Activated T-helper 1 cell treated with Interleukin-2 at 50 U/mL for 16 hours (primary cell): Measurements from ENCODE around the gene NECTIN1.
A peak's percentile ranks its signal among the peaks of the same experiment; 100 is the strongest.

ENCODE experiments used
- DNase-seq: peaks from one replicate; pipeline ENCODE4 v3.0.0-alpha.2; 2020; ENCODE audit warnings: low read depth

Gene NECTIN1

GRCh38 chr11:119755356-119756071 lies 26.5 kb upstream of the NECTIN1 start:
- no peak for DNase-seq

GRCh38 chr11:119754656-119755355 lies 25.8 kb upstream of the NECTIN1 start:
- DNase-seq, result no peak

GRCh38 chr11:119754199-119754598 lies 25.2 kb upstream of the NECTIN1 start:
- no peak for DNase-seq

GRCh38 chr11:119752946-119753345 lies 23.9 kb upstream of the NECTIN1 start:
- no peak for DNase-seq

GRCh38 chr11:119752345-119752871 lies 23.4 kb upstream of the NECTIN1 start:
- no peak for DNase-seq

GRCh38 chr11:119750056-119750455 lies 21.1 kb upstream of the NECTIN1 start:
- DNase-seq, result no peak

GRCh38 chr11:119749006-119749565 lies 20.1 kb upstream of the NECTIN1 start:
- DNase-seq, result no peak

- DNase-seq, result no peak
Measured at GRCh38 chr11:119747868-119748660, 19.1 kb upstream of the NECTIN1 start.

- DNase-seq, result no peak
Measured at GRCh38 chr11:119745776-119746535, 17.0 kb upstream of the NECTIN1 start.

- no peak for DNase-seq
Measured at GRCh38 chr11:119745112-119745511, 16.1 kb upstream of the NECTIN1 start.

GRCh38 chr11:119744577-119744976 lies 15.6 kb upstream of the NECTIN1 start:
- no peak for DNase-seq

- no peak for DNase-seq
Measured at GRCh38 chr11:119743006-119743405, 14.0 kb upstream of the NECTIN1 start.

- DNase-seq, result no peak
Measured at GRCh38 chr11:119742263-119742861, 13.4 kb upstream of the NECTIN1 start.

GRCh38 chr11:119741369-119742262 lies 12.6 kb upstream of the NECTIN1 start:
- peak; percentile 37 for DNase-seq

- no peak for DNase-seq
Measured at GRCh38 chr11:119739975-119740374, 11.0 kb upstream of the NECTIN1 start.

- no peak for DNase-seq
Measured at GRCh38 chr11:119739021-119739703, 10.2 kb upstream of the NECTIN1 start.

- no peak for DNase-seq
Measured at GRCh38 chr11:119738059-119738439, 9.0 kb upstream of the NECTIN1 start.

GRCh38 chr11:119737366-119738058 lies 8.5 kb upstream of the NECTIN1 start:
- DNase-seq, result no peak

- no peak for DNase-seq
Measured at GRCh38 chr11:119734788-119735187, 5.8 kb upstream of the NECTIN1 start.
